ENCODE measurements around the gene COA5. TPM values are rescaled to one million over a fixed set of nuclear protein-coding genes. Genes with fewer than 3 reads are reported as not detected.
A peak's percentile ranks its signal among the peaks of the same experiment; 100 is the strongest.

The COA5 gene
- total RNA-seq, 1 donor from 2014 or later, result 22.0 TPM

DNA sequence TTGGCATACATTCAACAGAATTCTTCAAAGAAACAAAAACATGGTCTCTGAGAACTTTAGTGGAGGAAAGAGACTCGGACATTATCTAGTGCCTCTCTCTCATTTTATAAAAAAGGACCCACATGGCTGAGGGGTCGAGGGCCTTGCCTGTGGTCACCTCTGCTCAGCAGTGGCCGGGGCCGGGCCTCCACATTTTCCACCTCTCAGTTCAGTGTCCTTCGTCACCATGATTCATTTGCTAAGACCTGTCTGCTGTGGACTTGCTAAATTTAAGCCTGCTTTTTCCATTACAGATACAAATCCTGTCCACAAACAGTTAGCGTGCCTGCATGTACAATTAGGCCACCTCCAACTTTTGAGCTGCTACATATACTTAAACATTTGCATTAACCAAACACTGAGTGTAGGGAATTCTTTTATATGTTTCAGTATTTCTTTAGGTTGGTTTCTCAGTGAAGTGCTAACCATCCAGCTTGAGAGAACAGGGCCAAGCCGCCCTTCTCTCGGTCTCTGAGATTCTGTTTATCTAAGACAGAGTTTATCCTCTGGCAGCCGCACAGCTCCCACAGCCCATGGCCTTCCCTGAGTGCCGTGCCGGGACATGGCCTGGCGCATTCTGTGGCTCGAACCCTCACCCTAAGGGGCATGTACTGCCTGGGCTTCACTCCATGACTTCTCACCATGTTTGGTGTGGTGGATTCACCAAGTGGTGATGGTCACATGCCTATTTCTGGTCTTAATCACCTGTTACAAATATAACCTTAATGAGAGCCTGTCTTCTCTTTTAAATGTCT lies 46.2 kb downstream of the COA5 start:
- intact Hi-C loops (cut with micrococcal nuclease), result no loop called here
- Mint-ChIP-seq H3K27me3 (no peaks in the 10 kb centered on the region), H3K4me3 (no peak overlapping the region), H3K36me3 (ENCODE audit: low read depth) (peaks cover 65% of the 10 kb centered on the region), H3K4me1 (peaks cover 42% of the 10 kb centered on the region), H3K9me3 (no peaks in the 10 kb centered on the region), H3K27ac (no peak overlapping the region)
- DNase-seq, result no peak

DNA sequence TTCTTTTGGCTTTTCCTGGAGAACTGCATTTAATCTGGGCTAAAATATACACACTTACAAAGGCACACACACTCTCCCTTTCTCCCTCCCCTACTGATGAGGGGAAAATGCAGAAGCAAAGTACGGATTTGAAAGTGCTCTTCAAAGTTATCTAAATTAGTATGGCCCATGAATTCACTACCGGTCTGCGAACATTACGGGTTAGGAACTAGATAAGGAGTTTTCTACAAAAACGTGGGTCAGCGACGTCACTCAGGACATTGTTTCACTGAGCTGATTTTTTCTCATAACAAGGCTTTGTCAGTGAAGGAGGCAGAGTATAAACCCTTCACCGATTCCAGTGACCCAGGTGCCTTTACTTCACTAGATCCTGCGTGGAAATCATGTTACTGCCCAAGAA lies 47.3 kb downstream of the COA5 start:
- DNase-seq, result no peak
- Mint-ChIP-seq H3K4me1 (peaks cover 48% of the 10 kb centered on the region), H3K27ac (no peak overlapping the region), H3K9me3 (no peaks in the 10 kb centered on the region), H3K27me3 (no peaks in the 10 kb centered on the region), H3K36me3 (ENCODE audit: low read depth) (peaks cover 61% of the 10 kb centered on the region), H3K4me3 (no peak overlapping the region)
- intact Hi-C loops (cut with micrococcal nuclease), result no loop called here

DNA sequence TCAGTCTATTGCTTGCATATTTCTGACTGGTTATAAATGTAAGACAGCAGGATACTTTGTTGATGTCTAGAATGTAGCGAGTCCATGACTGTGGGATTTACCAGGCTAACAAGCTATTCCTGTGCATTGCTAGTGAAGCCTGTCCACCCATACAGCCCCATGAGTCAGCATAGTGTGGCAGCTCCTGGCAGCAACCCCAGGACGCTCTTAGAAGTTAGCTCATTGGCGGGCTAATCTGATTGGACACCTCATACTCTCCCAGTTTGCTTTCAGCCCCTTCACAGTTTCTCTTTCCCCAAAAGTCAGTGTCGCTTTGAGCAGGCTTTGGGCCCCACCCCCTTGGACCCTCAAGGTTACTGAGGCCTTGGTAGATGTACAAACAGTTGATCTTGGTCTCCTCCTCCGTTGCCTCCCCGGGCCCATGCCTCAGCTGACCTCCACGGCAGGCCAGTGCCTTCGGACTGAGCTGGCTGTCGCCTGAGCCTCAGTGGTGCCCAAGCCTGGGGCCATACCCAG lies 48.0 kb downstream of the COA5 start:
- H3K4me3 Mint-ChIP-seq, result no peak overlapping the region
- no peak for DNase-seq
- intact Hi-C loops (cut with micrococcal nuclease), result no loop called here

DNA sequence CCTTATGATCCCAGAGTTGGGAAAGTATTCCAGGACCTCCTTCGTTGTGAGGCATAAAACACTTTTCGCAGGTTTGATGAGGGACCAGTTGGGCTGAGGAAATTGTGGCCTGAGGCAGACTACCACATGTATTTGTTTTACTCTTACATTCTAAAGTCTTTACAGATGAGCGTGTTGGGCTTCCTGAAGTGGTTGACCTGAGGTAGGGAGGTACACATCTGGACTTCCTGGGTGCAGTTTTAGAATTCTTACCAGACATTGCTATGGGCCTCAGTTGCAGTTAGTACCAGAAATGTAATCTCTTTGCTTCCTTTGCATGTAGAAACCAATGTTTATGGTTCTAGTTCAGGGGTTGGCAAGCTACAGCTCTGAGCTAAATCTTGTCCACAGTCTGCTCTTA lies 48.7 kb downstream of the COA5 start:
- Mint-ChIP-seq H3K4me1 (peaks cover 57% of the 10 kb centered on the region), H3K9me3 (no peaks in the 10 kb centered on the region), H3K27ac (peak overlapping the region; percentile 45), H3K36me3 (ENCODE audit: low read depth) (peaks cover 67% of the 10 kb centered on the region), H3K27me3 (no peaks in the 10 kb centered on the region), H3K4me3 (peak overlapping the region; percentile 12)
- no peak for DNase-seq
- intact Hi-C loops (cut with micrococcal nuclease), result no loop called here

More for the DNA sequence above, 48.0 kb downstream of the COA5 start:
- peak overlapping the region; percentile 4 for H3K27ac Mint-ChIP-seq
- H3K4me1 Mint-ChIP-seq, result peaks cover 52% of the 10 kb centered on the region
- peaks cover 63% of the 10 kb centered on the region for H3K36me3 Mint-ChIP-seq (ENCODE audit: low read depth)
- H3K9me3 Mint-ChIP-seq, result no peaks in the 10 kb centered on the region
- no peaks in the 10 kb centered on the region for H3K27me3 Mint-ChIP-seq

DNA sequence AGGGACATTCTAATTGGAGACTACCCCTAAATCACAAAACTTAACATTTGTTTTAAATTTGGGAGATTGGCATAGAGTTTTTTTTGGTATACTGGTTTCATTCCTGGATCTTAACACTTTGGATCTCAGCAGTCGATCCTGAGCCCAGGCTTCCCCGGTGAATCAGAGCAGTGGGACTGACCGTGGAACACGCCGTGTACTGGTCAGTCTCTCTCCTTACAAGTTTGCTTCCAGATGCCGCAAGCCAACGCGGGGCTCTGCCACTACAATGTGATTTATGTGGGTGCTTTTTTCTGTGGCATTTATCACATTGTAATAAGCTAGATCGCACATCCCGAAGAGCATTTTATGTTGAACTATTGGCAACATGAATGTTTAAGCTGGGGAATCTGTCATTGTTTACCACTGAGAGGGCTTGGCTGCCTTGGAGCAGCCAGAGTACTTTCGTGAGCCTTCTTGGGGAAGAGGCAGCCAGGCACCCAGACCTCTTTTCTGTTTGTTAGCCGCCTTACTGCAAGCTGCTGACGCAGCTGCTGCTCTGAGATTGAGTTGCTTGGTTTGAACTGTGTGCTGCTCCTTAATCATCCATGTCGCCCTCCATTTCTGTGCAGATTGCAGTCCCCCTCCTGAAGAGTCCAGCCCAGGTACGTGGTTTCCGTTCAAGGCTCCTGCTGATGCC lies 49.3 kb downstream of the COA5 start:
- intact Hi-C loops (cut with micrococcal nuclease), result no loop called here
- Mint-ChIP-seq H3K27me3 (no peaks in the 10 kb centered on the region), H3K36me3 (ENCODE audit: low read depth) (peaks cover 68% of the 10 kb centered on the region), H3K4me1 (peaks cover 59% of the 10 kb centered on the region), H3K4me3 (peak overlapping the region; percentile 12), H3K9me3 (no peaks in the 10 kb centered on the region), H3K27ac (peak overlapping the region; percentile 45)
- DNase-seq, result no peak

DNA sequence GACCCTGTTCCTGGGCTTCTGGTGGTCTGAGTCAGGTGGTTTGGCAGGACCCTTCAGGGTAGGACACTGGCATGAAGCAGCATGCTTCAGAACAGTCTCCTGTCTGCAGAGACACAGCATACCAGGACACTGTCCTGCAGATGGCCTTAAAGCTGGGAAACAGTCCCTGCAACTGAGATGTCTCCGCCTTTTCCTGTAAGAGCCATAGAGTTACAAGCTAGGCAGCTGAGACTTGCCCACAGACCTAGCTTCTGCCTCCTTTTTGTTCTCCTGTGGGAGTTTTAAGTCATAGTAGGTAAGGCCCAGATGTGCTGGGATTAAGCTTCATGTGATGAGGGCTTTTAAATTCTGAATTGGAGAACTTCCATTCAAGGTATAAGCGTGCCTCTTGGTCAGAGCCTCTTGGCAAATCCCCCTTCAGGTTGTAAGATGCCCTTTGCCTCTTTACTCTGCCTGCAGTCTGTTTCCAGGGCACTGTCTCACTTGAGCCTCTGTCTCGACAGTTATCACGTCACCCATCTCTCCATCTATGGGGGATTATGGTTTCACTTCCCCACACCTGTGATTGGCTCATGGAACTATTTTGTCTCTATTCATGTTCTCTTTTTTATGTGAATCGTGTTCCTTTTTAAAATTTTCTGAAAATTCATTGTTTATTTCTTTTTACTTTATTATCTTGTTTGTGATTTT lies 51.8 kb downstream of the COA5 start:
- Mint-ChIP-seq H3K4me3 (no peak overlapping the region), H3K9me3 (no peaks in the 10 kb centered on the region), H3K27me3 (no peaks in the 10 kb centered on the region), H3K36me3 (ENCODE audit: low read depth) (peaks cover 78% of the 10 kb centered on the region), H3K4me1 (peaks cover 68% of the 10 kb centered on the region), H3K27ac (no peak overlapping the region)
- DNase-seq, result no peak
- intact Hi-C loops (cut with micrococcal nuclease), result no loop called here

DNA sequence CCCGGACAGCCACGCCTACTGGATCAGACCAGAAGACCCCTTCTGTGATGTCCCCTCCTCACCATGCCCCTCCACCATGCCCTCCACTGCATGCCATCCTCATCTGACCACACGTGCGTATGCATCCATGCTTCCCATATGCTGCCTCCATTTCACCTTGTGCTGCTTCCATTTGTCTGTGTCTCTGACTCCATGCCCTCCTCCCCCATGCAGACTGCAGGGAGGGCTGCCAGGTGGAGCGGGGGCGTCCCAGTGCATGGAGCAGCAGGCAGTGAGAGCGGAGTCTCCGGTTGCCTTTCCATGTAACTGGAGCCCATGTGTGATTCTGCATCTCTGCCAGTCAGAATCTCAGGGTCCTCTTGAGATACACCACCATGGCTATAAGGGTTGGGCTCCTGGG lies 52.6 kb downstream of the COA5 start:
- DNase-seq, result no peak
- H3K9me3 Mint-ChIP-seq, result no peaks in the 10 kb centered on the region
- intact Hi-C loops (cut with micrococcal nuclease), result no loop called here
- H3K4me3 Mint-ChIP-seq, result no peak overlapping the region
- H3K27ac Mint-ChIP-seq, result no peak overlapping the region
- H3K27me3 Mint-ChIP-seq, result no peaks in the 10 kb centered on the region
- H3K4me1 Mint-ChIP-seq, result peaks cover 73% of the 10 kb centered on the region
- H3K36me3 Mint-ChIP-seq (ENCODE audit: low read depth), result peaks cover 79% of the 10 kb centered on the region

DNA sequence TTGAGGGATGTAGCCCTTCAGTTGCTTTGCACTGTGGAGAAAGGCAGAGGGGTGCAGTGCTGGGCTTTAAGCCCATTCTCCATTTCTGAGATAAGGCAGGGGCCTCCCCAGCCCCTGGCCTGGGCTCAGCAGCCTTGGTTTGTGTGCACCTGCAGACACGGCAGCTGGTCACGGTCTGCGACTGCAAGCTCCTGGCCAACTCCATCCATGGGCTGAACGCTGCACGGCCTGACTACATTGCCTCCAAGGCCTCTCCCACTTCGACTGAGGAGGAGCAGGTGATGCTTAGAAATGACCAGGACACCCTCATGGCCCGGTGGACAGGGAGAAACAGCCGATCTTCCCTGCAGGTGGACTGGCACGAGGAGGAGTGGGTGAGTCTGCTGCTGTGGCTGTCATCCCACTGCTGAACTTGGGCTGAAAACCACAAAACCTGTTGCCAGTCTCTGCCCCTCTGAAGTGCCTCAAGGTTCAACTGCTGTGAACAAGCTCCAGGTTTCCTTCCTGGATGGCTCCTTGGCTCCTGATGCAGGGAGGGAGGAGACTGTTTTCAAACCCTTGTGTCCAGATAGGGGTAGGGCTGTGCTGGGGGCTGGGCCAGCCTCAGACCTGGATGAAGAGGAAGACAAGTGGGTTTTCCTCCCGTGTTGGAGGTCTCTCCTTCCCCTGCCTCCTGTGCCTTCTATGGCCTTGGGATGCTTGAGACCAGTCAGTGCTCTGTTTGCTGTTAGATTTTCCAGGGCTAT lies 54.0 kb downstream of the COA5 start:
- H3K9me3 Mint-ChIP-seq, result no peaks in the 10 kb centered on the region
- no peak overlapping the region for H3K4me3 Mint-ChIP-seq
- no peak for DNase-seq
- H3K36me3 Mint-ChIP-seq (ENCODE audit: low read depth), result peaks cover 73% of the 10 kb centered on the region
- no peak overlapping the region for H3K27ac Mint-ChIP-seq
- peaks cover 74% of the 10 kb centered on the region for H3K4me1 Mint-ChIP-seq
- intact Hi-C loops (cut with micrococcal nuclease), result loop anchor here (5.0 kb wide), 2 partner anchors 47 to 92 kb away; no protein-coding TSS in a partner anchor
- H3K27me3 Mint-ChIP-seq, result no peaks in the 10 kb centered on the region

DNA sequence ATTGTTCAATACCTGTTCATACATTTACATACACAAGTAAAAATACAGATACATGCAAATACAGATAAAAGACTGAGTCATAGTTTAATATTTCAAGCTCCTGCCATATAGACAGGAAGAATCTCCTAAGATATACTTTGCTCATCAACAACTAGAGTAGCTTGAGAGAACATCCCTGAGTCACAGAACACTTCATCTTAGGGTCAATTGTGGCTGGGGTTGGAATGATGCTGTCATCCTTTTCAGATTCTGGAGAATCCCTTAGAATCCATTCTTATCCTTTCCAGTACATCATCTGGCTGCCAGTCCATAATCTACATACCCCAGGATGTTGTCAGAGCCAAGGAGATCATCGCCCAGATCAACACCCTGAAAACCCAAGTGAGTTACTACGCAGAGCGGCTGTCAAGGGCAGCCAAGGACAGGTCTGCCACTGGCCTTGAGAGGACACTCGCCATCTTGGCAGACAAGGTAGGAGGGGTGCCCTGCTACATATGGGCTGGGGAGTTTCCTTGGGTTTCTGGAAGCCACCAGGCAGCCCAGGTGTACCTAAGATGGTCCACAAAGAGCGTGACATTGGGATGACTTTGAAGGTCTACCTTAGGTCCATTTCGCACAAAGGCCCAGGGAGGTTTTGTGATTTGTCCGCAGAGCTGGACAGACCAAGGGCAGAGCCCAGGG lies 55.7 kb downstream of the COA5 start:
- peaks cover 70% of the 10 kb centered on the region for H3K36me3 Mint-ChIP-seq (ENCODE audit: low read depth)

DNA sequence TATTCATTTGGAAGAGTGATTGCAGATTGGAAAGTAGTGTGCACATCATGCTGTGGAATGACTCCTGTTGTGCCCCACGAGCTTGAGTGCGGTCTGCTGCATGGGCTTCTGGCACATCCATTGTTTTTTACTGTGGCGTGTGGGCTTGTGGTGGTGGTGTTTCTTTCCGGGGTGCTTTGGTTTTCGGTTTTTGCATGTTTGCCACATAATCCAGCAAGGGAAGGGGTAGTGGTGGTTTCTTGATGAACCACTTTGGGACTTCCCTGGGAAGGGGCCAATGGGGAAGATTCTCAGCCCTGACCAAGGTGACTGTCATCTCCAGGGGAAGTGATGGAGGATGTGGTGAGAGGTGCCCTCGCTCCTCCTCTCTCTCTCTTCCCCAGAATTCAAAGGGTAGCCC lies 57.0 kb downstream of the COA5 start:
- H3K27me3 Mint-ChIP-seq, result no peaks in the 10 kb centered on the region
- peak; percentile 84 for DNase-seq
- H3K27ac Mint-ChIP-seq, result peak overlapping the region; percentile 82
- intact Hi-C loops (cut with micrococcal nuclease), result loop anchor here (1.0 to 5.0 kb wide), 4 partner anchors 10 to 139 kb away; no protein-coding TSS in a partner anchor
- H3K4me1 Mint-ChIP-seq, result peaks cover 71% of the 10 kb centered on the region
- H3K9me3 Mint-ChIP-seq, result no peaks in the 10 kb centered on the region
- H3K36me3 Mint-ChIP-seq (ENCODE audit: low read depth), result peaks cover 75% of the 10 kb centered on the region
- H3K4me3 Mint-ChIP-seq, result peak overlapping the region; percentile 12

More for the DNA sequence above, 55.7 kb downstream of the COA5 start:
- Mint-ChIP-seq H3K27ac (peak overlapping the region; percentile 54), H3K9me3 (no peaks in the 10 kb centered on the region), H3K4me3 (no peak overlapping the region), H3K4me1 (peaks cover 68% of the 10 kb centered on the region), H3K27me3 (no peaks in the 10 kb centered on the region)
- DNase-seq, result no peak
- intact Hi-C loops (cut with micrococcal nuclease), result loop anchor here (5.0 kb wide), 2 partner anchors 45 to 90 kb away; no protein-coding TSS in a partner anchor

DNA sequence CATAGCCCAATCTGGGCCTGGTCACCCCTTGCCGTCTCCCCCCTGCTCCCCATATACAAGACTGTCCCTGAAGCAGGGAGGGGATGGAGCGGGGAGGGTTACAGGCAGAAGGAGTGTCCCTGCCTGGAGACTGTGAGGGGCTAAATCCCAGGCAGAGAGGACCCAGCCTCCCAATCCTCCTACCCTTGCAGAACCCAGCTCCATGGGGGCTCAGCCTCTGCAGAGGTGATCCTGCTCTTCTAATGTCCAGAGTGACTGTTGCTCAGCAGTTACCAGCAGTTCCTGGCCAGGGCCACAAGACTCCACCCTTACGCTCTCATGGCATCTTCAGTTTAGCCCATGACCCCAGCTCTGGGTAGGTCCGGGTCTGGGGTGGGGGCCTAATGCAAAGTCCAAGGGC lies 58.1 kb downstream of the COA5 start:
- H3K4me1 Mint-ChIP-seq, result peaks cover 65% of the 10 kb centered on the region
- H3K4me3 Mint-ChIP-seq, result no peak overlapping the region
- intact Hi-C loops (cut with micrococcal nuclease), result loop anchor here (2.0 to 5.0 kb wide), 3 partner anchors 43 to 137 kb away; no protein-coding TSS in a partner anchor
- H3K9me3 Mint-ChIP-seq, result no peaks in the 10 kb centered on the region
- no peaks in the 10 kb centered on the region for H3K27me3 Mint-ChIP-seq
- no peak for DNase-seq
- peaks cover 75% of the 10 kb centered on the region for H3K36me3 Mint-ChIP-seq (ENCODE audit: low read depth)
- peak overlapping the region; percentile 82 for H3K27ac Mint-ChIP-seq
